ENCODE measurements around the gene SLC7A4.
"Not testable (repeated sequence)": the region's sequence is repeated elsewhere in the genome, so short reads cannot be mapped to it uniquely, and the experiment has no call there.

SLC7A4 gene

GRCh38 chr22:21032037-21032867 is at the start of gene SLC7A4:
SLC7A4 (minus strand) TSS chr22:21032561; CDS start chr22:21031812, 749 bp downstream.
- no peak for FAIRE-seq

GRCh38 chr22:21080435-21081137 is 48.2 kb upstream of the SLC7A4 start:
- FAIRE-seq = no peak

- no peak for FAIRE-seq
Observed at GRCh38 chr22:21079493-21079892, 47.1 kb upstream of the SLC7A4 start.

DNA sequence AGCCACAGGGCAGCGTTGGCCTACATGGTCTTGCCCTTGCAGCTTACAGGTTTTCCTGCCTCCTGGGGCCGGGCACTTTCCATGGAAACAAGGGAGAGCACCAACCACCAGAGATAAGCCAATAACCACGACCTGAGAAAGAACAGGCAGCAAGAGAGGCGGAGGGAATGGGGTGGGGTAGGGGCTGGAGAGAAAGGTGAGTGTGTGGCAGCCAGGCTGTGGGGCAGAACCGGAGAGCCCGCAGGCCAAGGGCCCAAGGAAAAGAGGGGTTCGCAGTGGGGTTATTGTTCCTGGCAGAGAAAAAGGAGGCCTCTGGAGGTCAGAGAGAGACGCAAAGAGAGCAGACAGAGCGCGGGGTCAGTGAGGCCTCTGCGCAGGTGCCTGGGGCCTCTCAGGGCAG is 46.6 kb upstream of the SLC7A4 start:
- FAIRE-seq = no peak

GRCh38 chr22:21077884-21078508 is 45.6 kb upstream of the SLC7A4 start:
- FAIRE-seq = no peak

- FAIRE-seq = no peak
Observed at GRCh38 chr22:21076912-21077625, 44.7 kb upstream of the SLC7A4 start.

- FAIRE-seq = no peak
Observed at GRCh38 chr22:21075516-21076138, 43.3 kb upstream of the SLC7A4 start.

DNA sequence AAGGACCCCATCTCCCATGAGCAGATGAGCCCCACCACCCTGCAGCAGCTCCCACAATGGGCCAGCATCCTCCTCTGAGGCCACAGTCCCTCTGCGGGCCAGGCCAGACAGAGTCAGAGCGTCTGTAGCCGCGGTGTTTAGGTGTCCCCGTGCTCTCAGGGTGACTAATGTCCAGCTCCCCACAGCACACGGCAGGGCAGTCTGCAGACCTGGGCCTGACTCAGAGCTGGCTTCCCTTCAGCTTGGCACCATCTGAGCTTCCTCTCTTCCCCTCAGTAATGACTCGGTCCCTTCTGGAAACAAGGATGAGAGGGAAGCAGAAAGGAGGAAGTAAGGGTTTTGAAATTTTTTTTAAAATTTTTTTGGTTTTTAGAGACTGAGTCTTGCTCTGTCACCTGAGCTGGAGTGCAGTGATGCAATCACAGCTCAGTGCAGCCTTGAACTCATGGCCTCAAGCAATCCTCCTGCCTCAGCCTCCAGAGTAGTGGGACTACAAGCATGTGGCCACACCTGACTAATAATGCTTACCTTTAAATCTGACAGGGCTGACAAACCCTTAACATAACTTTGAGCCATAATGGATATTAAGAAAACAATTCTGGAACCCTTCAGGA is 41.8 kb upstream of the SLC7A4 start:
- no peak for FAIRE-seq

DNA sequence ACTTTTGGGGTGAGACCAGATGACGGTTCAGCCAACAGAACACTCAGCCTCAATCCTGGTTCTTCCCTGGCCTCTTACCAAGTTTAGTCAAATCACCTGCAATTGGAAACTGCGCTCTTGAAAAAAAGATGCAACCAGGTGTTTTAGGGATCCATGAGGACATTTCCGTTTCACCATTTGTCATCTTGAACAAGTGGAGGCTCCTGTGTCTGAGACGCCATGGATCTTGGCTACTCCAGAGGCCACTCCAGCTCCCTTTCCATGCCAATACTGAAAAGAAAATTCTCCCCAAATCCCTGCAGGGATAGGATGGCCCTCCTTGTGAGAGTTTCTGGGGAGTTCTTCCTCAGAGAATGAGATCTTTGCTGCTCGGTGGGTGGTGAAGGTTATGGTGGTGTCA is 41.1 kb upstream of the SLC7A4 start:
- no peak for FAIRE-seq

- no peak for FAIRE-seq
Observed at GRCh38 chr22:21073023-21073422, 40.7 kb upstream of the SLC7A4 start.

DNA sequence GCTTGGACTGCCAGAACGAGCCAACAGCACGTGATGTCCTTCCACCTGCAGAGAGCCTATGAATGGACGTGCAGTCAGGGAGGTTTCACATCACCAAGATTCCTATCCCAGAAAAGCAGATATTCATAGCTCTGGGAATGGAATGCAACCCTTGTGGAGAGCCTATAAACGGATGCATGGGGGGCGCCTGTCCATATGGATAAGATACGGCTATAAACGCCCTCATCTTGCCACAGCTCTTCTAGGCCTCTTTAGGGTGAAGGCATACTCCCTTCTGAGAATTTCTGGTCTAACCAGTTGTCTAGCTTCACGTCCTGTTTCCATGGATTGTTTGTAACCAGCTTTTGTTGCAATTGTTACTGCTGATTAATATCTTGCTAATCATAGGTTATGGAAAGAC is 39.4 kb upstream of the SLC7A4 start:
- not testable (repeated sequence) for FAIRE-seq

GRCh38 chr22:21070690-21071615 is 38.6 kb upstream of the SLC7A4 start:
- FAIRE-seq = no peak

DNA sequence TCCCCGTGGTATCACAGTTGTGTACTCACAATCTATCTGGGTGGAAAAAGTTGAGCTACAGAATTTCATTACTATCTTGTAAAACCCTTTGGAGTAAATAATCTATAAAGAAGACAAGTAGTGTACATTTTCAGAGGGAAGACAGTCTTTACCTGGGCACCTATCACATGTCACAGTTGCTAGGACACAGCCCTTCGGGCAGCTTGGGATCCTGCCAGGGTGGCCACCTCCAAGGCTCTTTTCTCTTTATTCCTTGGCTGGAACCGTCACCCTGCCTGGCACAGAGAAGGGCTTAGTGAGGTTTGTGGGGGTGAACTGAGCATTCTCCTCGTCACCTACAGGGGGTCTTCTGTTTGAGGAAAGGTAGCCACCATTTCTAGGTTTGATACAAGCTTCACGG is 37.0 kb upstream of the SLC7A4 start:
- FAIRE-seq = no peak

DNA sequence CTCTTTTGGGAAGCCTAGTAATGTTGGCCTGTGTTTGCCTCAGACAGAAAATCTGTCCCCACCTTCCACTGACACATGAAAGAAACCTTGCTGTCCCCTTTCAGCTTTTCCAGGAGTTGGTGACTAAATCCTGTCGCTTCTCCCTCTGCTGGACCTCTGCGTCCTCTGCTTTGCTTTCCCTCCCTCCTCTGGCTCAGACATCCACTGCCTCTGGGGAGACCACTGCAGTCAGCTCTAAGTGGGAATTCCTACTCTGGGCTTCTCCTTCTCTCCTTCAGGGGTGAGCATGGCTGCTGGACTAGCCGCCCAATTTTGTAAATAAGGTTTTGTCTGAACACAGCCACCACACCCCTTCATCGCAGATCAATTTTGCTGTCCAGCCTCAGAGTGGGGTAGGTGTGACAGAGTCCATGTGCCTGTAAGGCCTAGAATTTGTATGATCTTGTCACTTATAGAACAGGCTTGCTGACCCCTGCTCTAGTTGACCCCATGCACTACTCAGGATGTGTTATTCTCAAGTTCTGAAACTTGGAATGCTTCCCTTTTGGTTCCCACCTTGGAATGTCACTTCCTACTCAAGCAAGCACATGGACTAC is 36.4 kb upstream of the SLC7A4 start:
- FAIRE-seq = no peak

- no peak for FAIRE-seq
Observed at GRCh38 chr22:21067901-21068680, 35.7 kb upstream of the SLC7A4 start.

DNA sequence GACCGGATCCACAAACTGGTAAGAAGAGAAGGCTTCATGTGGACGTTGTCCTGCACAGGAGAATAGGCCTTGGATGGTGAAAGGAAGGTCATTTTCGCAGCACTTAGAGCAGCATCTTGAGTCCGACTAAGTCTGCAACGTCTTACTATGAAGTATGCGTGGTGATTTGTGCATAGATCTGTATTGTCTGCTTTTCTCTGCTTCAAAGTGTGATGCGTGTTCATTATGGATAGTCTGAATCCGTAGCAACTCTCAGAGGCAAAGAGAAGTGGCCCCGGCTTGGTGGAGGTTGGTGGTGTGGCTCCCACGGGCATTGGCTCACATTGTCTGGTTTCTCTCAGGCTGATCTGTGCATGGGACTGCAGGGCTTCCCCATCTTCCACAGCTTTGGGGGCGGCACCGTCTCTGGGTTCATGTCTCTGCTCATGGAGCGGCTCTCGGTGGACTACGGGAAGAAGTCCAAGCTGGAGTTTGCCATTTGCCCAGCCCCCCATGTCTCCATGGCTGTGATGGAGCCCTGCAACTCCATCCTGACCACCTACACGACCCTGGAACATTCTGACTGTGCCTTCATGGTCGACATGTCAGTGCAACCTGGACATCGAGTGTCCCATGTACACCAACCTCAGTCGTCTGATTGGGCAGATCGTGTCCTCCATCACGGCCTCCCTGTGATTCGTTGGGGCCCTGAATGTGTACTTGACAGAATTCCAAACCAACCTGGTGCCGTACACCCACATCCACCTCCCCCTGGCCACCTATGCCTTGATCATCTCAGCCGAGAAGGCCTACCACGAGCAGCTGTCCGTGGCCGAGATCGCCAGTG is 34.9 kb upstream of the SLC7A4 start:
- FAIRE-seq = no peak

GRCh38 chr22:21064917-21065864 is 32.8 kb upstream of the SLC7A4 start:
- no peak for FAIRE-seq

GRCh38 chr22:21064425-21064824 is 32.1 kb upstream of the SLC7A4 start:
- not testable (repeated sequence) for FAIRE-seq

Measured in endometrium (tissue), 2 donors.